H9 (cell line): Measurements from ENCODE around the gene CES2. TPM values are rescaled to one million over a fixed set of nuclear protein-coding genes. Genes with fewer than 3 reads are reported as not detected.

ENCODE experiments used
- DNase-seq: peaks from one replicate; pipeline ENCODE4 v3.0.0-alpha.2; 2017
- H2AFZ ChIP-seq: one replicate; pipeline ENCODE4 v1.6.1; 2013; ENCODE audit warnings: mild to moderate bottlenecking, low read length, control low read depth, moderate library complexity
- H2AK5ac ChIP-seq: 2 replicates; pipeline ENCODE4 v1.6.1; 2013; ENCODE audit warnings: low read length, control low read depth, mixed read lengths; ENCODE audit not compliant: insufficient read length
- H2BK120ac ChIP-seq: one replicate; pipeline ENCODE4 v1.6.1; 2013; ENCODE audit warnings: low read depth, mild to moderate bottlenecking, low read length, control low read depth, inconsistent platforms; ENCODE audit not compliant: poor library complexity, severe bottlenecking
- H2BK12ac ChIP-seq: 2 replicates; pipeline ENCODE4 v1.6.1; 2013; ENCODE audit warnings: low read length, control low read depth, mixed read lengths, low read depth; ENCODE audit not compliant: insufficient read length
- H2BK15ac ChIP-seq: 2 replicates; pipeline ENCODE4 v1.6.1; 2013; ENCODE audit warnings: low read depth, low read length, control low read depth
- H2BK20ac ChIP-seq: one replicate; pipeline ENCODE4 v1.6.1; 2013; ENCODE audit warnings: low read depth, mild to moderate bottlenecking, low read length, control low read depth, inconsistent platforms; ENCODE audit not compliant: poor library complexity, severe bottlenecking
- H2BK5ac ChIP-seq: 2 replicates; pipeline ENCODE4 v1.6.1; 2013; ENCODE audit warnings: low read length, control low read depth, mixed read lengths; ENCODE audit not compliant: insufficient read length
- H3K14ac ChIP-seq: 2 replicates; pipeline ENCODE4 v1.6.1; 2013; ENCODE audit warnings: low read length, control low read depth; ENCODE audit not compliant: insufficient read depth
- H3K18ac ChIP-seq: 2 replicates; pipeline ENCODE4 v1.6.1; 2013; ENCODE audit warnings: low read depth, mild to moderate bottlenecking, mixed read lengths, low read length, control low read depth; ENCODE audit not compliant: insufficient read length
- H3K23ac ChIP-seq: 2 replicates; pipeline ENCODE4 v1.6.1; 2013; ENCODE audit warnings: low read length, control low read depth, mixed read lengths, low read depth; ENCODE audit not compliant: insufficient read length
- H3K23me2 ChIP-seq: 2 replicates; pipeline ENCODE4 v1.6.1; 2013; ENCODE audit warnings: low read depth, mild to moderate bottlenecking, mixed read lengths, low read length, control low read depth; ENCODE audit not compliant: insufficient read length, poor library complexity, severe bottlenecking
- H3K27ac ChIP-seq: 2 replicates; pipeline ENCODE4 v1.5.1; 2013; ENCODE audit warnings: low read length, control low read depth, mixed read lengths, low read depth; ENCODE audit not compliant: insufficient read length
- H3K27me3 ChIP-seq: 2 replicates; pipeline ENCODE4 v1.6.1; 2013; ENCODE audit warnings: low read length, control low read depth, inconsistent platforms; ENCODE audit not compliant: insufficient read depth
- H3K4ac ChIP-seq: 2 replicates; pipeline ENCODE4 v1.6.1; 2013; ENCODE audit warnings: low read depth, mild to moderate bottlenecking, control low read depth, inconsistent platforms, low read length, moderate library complexity
- H3K4me1 ChIP-seq: 2 replicates; pipeline ENCODE4 v1.6.1; 2013; ENCODE audit warnings: low read length, control low read depth, inconsistent platforms; ENCODE audit not compliant: insufficient read depth
- H3K4me2 ChIP-seq: 2 replicates; pipeline ENCODE4 v1.6.1; 2013; ENCODE audit warnings: low read length, control low read depth, mixed read lengths; ENCODE audit not compliant: insufficient read length, insufficient read depth
- H3K56ac ChIP-seq: 2 replicates; pipeline ENCODE4 v1.6.1; 2013; ENCODE audit warnings: low read depth, mild to moderate bottlenecking, mixed read lengths, low read length, control low read depth; ENCODE audit not compliant: insufficient read length
- H3K79me1 ChIP-seq: 2 replicates; pipeline ENCODE4 v1.6.1; 2013; ENCODE audit warnings: low read depth, mild to moderate bottlenecking, moderate library complexity, low read length, control low read depth, inconsistent platforms; ENCODE audit not compliant: insufficient read depth, poor library complexity, severe bottlenecking
- H3K79me2 ChIP-seq: 2 replicates; pipeline ENCODE4 v1.6.1; 2013; ENCODE audit warnings: low read length, control low read depth, inconsistent platforms; ENCODE audit not compliant: insufficient read depth
- H3K9ac ChIP-seq: 2 replicates; pipeline ENCODE4 v1.6.1; 2013; ENCODE audit warnings: low read length, control low read depth, mixed read lengths; ENCODE audit not compliant: insufficient read length; ENCODE audit errors: extremely low read depth
- H3K9me3 ChIP-seq: one replicate; pipeline ENCODE4 v1.6.1; 2013; ENCODE audit warnings: low read depth, low read length, inconsistent platforms; ENCODE audit not compliant: control insufficient read depth
- H3T11ph ChIP-seq: one replicate; pipeline ENCODE4 v1.6.1; 2013; ENCODE audit warnings: mild to moderate bottlenecking, low read length, control low read depth, inconsistent platforms
- H4K20me1 ChIP-seq: one replicate; pipeline ENCODE4 v1.6.1; 2013; ENCODE audit not compliant: control insufficient read depth, insufficient read length, insufficient read depth
- H4K5ac ChIP-seq: 2 replicates; pipeline ENCODE4 v1.6.1; 2013; ENCODE audit warnings: low read depth, mild to moderate bottlenecking, mixed read lengths, low read length, control low read depth; ENCODE audit not compliant: insufficient read length
- H4K8ac ChIP-seq: replicated peaks from 2 replicates; pipeline ENCODE4 v1.6.1; 2013; ENCODE audit warnings: low read length, control low read depth, mixed read lengths, low read depth; ENCODE audit not compliant: insufficient read length
- H4K91ac ChIP-seq: 2 replicates; pipeline ENCODE4 v1.6.1; 2013; ENCODE audit warnings: low read depth, mild to moderate bottlenecking, moderate library complexity, mixed read lengths, low read length, control low read depth; ENCODE audit not compliant: insufficient read length
- H3K27ac Mint-ChIP-seq, 3 experiments: 2 replicates in 2 of 3; 3 replicates in 1 of 3; pipeline ENCODE4 v1.8.0; 2020 to 2021; ENCODE audit warnings: mixed read lengths in 3 of 3, mild to moderate bottlenecking in 1 of 3, moderate library complexity in 1 of 3
- H3K27me3 Mint-ChIP-seq: 2 replicates; pipeline ENCODE4 v1.8.0; 2021; ENCODE audit warnings: low read depth, mild to moderate bottlenecking, moderate library complexity, mixed read lengths
- H3K36me3 Mint-ChIP-seq, 3 experiments: 2 replicates in 2 of 3; 3 replicates in 1 of 3; pipeline ENCODE4 v1.8.0; 2020 to 2021; ENCODE audit warnings: low read depth in 3 of 3, mixed read lengths in 3 of 3; ENCODE audit not compliant: insufficient read depth in 1 of 3
- H3K4me1 Mint-ChIP-seq, 2 experiments: 2 replicates each; pipeline ENCODE4 v1.8.0; 2020; ENCODE audit warnings: mixed read lengths in 2 of 2
- H3K4me3 Mint-ChIP-seq, 2 experiments: 2 replicates in 1 of 2; 3 replicates in 1 of 2; pipeline ENCODE4 v1.8.0; 2020 to 2021; ENCODE audit warnings: mild to moderate bottlenecking in 2 of 2, mixed read lengths in 2 of 2, moderate library complexity in 1 of 2
- H3K9me3 Mint-ChIP-seq, 2 experiments: 2 replicates in 1 of 2; 3 replicates in 1 of 2; pipeline ENCODE4 v1.8.0; 2020; ENCODE audit warnings: mild to moderate bottlenecking in 2 of 2, mixed read lengths in 2 of 2, moderate library complexity in 1 of 2
- WGBS: extraction: QIAGEN DNeasy Blood & Tissue Kit; methylation state at CpG from one replicate; pipeline ENCODE4 v1.1.7; 2013; ENCODE audit warnings: missing lambda C conversion rate, low lambda C conversion rate, mixed read lengths; ENCODE audit not compliant: insufficient read length; ENCODE audit errors: extremely low coverage; 5-methylcytosine and 5-hydroxymethylcytosine counted together
- total RNA-seq: library from RNA; stranded (reverse); gene quantifications from 2 replicates; pipeline ENCODE4 v1.2.1, GENCODE V29; 2021
- TF ChIP-seq, protein P1 (sequence below): fragments of 200-600 bp; sonication (generic); conservative IDR thresholded peaks from 3 replicates; pipeline ENCODE4 v1.8.0; 2021; ENCODE audit warnings: antibody characterized with exemption, mild to moderate bottlenecking

Gene CES2
- total RNA-seq, 1 experiment from 2014 or later: 28.2 TPM

DNA sequence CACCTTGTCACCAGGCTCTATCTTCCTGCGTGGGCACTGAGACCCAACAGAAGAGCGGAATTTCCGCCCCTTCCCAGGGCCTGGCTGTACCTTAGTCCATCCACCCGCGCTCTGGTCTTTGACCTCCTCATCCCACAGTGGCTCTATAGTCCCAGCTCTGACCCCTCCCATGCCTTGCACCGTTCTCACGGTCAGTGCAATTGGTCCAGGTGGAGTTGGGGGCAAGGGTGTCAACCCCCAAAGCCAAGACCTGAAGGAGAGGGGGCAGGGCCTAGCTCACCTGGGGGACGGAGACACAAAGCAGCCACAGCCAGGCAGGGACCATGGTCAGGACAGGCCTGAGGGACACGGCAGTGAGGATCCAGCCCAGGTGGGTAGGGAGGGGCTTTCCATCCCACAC is 17.6 kb upstream of the CES2 start:
- H2BK120ac ChIP-seq: no peak overlapping the region
- H3K14ac ChIP-seq: no peak overlapping the region; the same call in 1 of the 2 replicates
- no peak overlapping the region for H3K18ac ChIP-seq
- no peaks in the 10 kb centered on the region for H3K23me2 ChIP-seq
- H3K9me3 Mint-ChIP-seq: no peaks in the 10 kb centered on the region
- H3K36me3 Mint-ChIP-seq: no peaks in the 10 kb centered on the region; a peak in 1 of 7 replicates
- H3K27me3 ChIP-seq: no peaks in the 10 kb centered on the region; the same call in 1 of the 2 replicates
- peaks cover 43% of the 10 kb centered on the region for H3K27me3 Mint-ChIP-seq
- no peaks in the 10 kb centered on the region for H4K20me1 ChIP-seq
- no peak overlapping the region for H3K27ac ChIP-seq
- TF ChIP-seq, protein P1, sequence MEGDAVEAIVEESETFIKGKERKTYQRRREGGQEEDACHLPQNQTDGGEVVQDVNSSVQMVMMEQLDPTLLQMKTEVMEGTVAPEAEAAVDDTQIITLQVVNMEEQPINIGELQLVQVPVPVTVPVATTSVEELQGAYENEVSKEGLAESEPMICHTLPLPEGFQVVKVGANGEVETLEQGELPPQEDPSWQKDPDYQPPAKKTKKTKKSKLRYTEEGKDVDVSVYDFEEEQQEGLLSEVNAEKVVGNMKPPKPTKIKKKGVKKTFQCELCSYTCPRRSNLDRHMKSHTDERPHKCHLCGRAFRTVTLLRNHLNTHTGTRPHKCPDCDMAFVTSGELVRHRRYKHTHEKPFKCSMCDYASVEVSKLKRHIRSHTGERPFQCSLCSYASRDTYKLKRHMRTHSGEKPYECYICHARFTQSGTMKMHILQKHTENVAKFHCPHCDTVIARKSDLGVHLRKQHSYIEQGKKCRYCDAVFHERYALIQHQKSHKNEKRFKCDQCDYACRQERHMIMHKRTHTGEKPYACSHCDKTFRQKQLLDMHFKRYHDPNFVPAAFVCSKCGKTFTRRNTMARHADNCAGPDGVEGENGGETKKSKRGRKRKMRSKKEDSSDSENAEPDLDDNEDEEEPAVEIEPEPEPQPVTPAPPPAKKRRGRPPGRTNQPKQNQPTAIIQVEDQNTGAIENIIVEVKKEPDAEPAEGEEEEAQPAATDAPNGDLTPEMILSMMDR: no peak
- no peak overlapping the region for H3T11ph ChIP-seq
- no peak overlapping the region for H2BK12ac ChIP-seq
- H2BK15ac ChIP-seq: no peak overlapping the region
- no peak overlapping the region for H3K23ac ChIP-seq
- no peak overlapping the region for H3K56ac ChIP-seq
- no peaks in the 10 kb centered on the region for H3K79me1 ChIP-seq
- H3K4me2 ChIP-seq: no peak overlapping the region
- no peaks in the 10 kb centered on the region for H3K79me2 ChIP-seq
- no peak overlapping the region for H2AFZ ChIP-seq
- no peak overlapping the region for H4K5ac ChIP-seq
- H3K27ac Mint-ChIP-seq: no peak overlapping the region
- H2BK5ac ChIP-seq: no peak overlapping the region
- no peak overlapping the region for H4K91ac ChIP-seq
- H3K4me3 Mint-ChIP-seq: no peak overlapping the region
- no peak overlapping the region for H2BK20ac ChIP-seq
- H4K8ac ChIP-seq: no peak overlapping the region
- no peaks in the 10 kb centered on the region for H3K4me1 Mint-ChIP-seq
- no peaks in the 10 kb centered on the region for H3K9me3 ChIP-seq
- DNase-seq: no peak
- no CpG with 5 or more reads among the region's 9 CpGs for WGBS
- H3K4me1 ChIP-seq: no peaks in the 10 kb centered on the region
- H3K4ac ChIP-seq: no peak overlapping the region
- no peak overlapping the region for H2AK5ac ChIP-seq
- no peak overlapping the region for H3K9ac ChIP-seq
